Smooth muscle cell (in vitro differentiated cells): Measurements from ENCODE around the gene ELAC1. TPM values are rescaled to one million over a fixed set of nuclear protein-coding genes. Genes with fewer than 3 reads are reported as not detected.
A peak's percentile ranks its signal among the peaks of the same experiment; 100 is the strongest.

ENCODE experiments used
- DNase-seq: peaks from one replicate; lab custom pipeline; 2025; ENCODE audit not compliant: unreplicated experiment; lab: John Stamatoyannopoulos, UW
- H2AFZ ChIP-seq: fragments of 200-600 bp; sonication (generic); 2 replicates; pipeline ENCODE4 v1.6.0; 2016; ENCODE audit warnings: antibody characterized with exemption, low read depth, mild to moderate bottlenecking
- H3F3A ChIP-seq: fragments of 200-600 bp; sonication (generic); 2 replicates; pipeline ENCODE4 v1.6.0; 2017; ENCODE audit warnings: antibody characterized with exemption, low read depth
- H3K27ac ChIP-seq: fragments of 200-600 bp; sonication (generic); 2 replicates; pipeline ENCODE4 v1.5.1; 2016; ENCODE audit warnings: low read depth, mild to moderate bottlenecking
- H3K27me3 ChIP-seq: fragments of 200-600 bp; sonication (generic); 2 replicates; pipeline ENCODE4 v1.6.1; 2016; ENCODE audit warnings: low read depth, mild to moderate bottlenecking
- H3K36me3 ChIP-seq: fragments of 200-600 bp; sonication (generic); 2 replicates; pipeline ENCODE4 v1.5.1; 2016; ENCODE audit warnings: low read depth
- H3K4me1 ChIP-seq: fragments of 200-600 bp; sonication (generic); 2 replicates; pipeline ENCODE4 v1.5.1; 2016; ENCODE audit warnings: low read depth
- H3K4me2 ChIP-seq: fragments of 200-600 bp; sonication (generic); 2 replicates; pipeline ENCODE4 v1.6.0; 2016; ENCODE audit warnings: mild to moderate bottlenecking
- H3K4me3 ChIP-seq: fragments of 200-600 bp; sonication (generic); 2 replicates; pipeline ENCODE4 v1.5.1; 2016; ENCODE audit warnings: mild to moderate bottlenecking
- H3K79me2 ChIP-seq: fragments of 200-600 bp; sonication (generic); 2 replicates; pipeline ENCODE4 v1.6.0; 2016; ENCODE audit warnings: low read depth, mild to moderate bottlenecking
- H3K9ac ChIP-seq: fragments of 200-600 bp; sonication (generic); 2 replicates; pipeline ENCODE4 v1.6.0; 2016; ENCODE audit warnings: low read depth
- H3K9me3 ChIP-seq: fragments of 200-600 bp; sonication (generic); replicated peaks from 2 replicates; pipeline ENCODE4 v1.5.1; 2016; ENCODE audit warnings: low read depth
- H4K20me1 ChIP-seq: fragments of 200-600 bp; sonication (generic); 2 replicates; pipeline ENCODE4 v1.6.0; 2016; ENCODE audit warnings: low read depth
- CTCF ChIP-seq: fragments of 200-600 bp; sonication (generic); IDR thresholded peaks from 2 replicates; pipeline ENCODE4 v1.5.1; 2017; ENCODE audit warnings: borderline replicate concordance, mild to moderate bottlenecking, antibody characterized with exemption; ENCODE audit not compliant: insufficient read depth, poor library complexity, severe bottlenecking
- WGBS: methylation state at CpG from one replicate; pipeline ENCODE4 v1.1.7; 2016; ENCODE audit warnings: low lambda C conversion rate; 5-methylcytosine and 5-hydroxymethylcytosine counted together
- polyA plus RNA-seq: library from polyadenylated mRNA; unstranded; fragments of >200 nt; fragmentation: Nextera tagmentation; extraction: Ambion mirVana; gene quantifications from 2 replicates; pipeline ENCODE4 v1.2.1, GENCODE V29; 2016
- total RNA-seq: library from RNA; depleted of rRNA; stranded (reverse); fragments of >200 nt; gene quantifications from 2 replicates; pipeline ENCODE4 v1.2.3, GENCODE V29; 2014

The ELAC1 gene
- total and polyA plus RNA-seq, 2 experiments from 2014 or later, result 8.2 to 16.0 TPM

GRCh38 chr18:51029378-51029693 lies 61.5 kb downstream of the ELAC1 start:
- H3K9ac ChIP-seq, result peak overlapping the region; percentile 91
- H3K79me2 ChIP-seq, result peaks cover 49% of the 10 kb centered on the region
- H4K20me1 ChIP-seq, result peaks cover 37% of the 10 kb centered on the region
- H3F3A ChIP-seq, result no peaks in the 10 kb centered on the region
- TF ChIP-seq CTCF, result no peak
- WGBS, result 31% methylated on average over 10 of the region's 10 CpGs
- peaks cover 30% of the 10 kb centered on the region for H3K4me1 ChIP-seq
- H3K4me2 ChIP-seq, result peak overlapping the region; percentile 85
- H3K9me3 ChIP-seq, result no peaks in the 10 kb centered on the region
- peak overlapping the region; percentile 90 for H3K27ac ChIP-seq
- no peaks in the 10 kb centered on the region for H3K27me3 ChIP-seq
- no peaks in the 10 kb centered on the region for H3K36me3 ChIP-seq
- H3K4me3 ChIP-seq, result peak overlapping the region; percentile 95
- DNase-seq, result no peak
- H2AFZ ChIP-seq, result peak overlapping the region; percentile 89

- peak; percentile 98 for DNase-seq
- no peak for TF ChIP-seq CTCF
- peaks cover 55% of the 10 kb centered on the region for H3K79me2 ChIP-seq
- peak within 1 kb of the TSS; percentile 85 for H3K4me2 ChIP-seq
- no peaks in the 10 kb centered on the region for H3K27me3 ChIP-seq
- peak within 1 kb of the TSS; percentile 90 for H3K27ac ChIP-seq
- no peaks in the 10 kb centered on the region for H3F3A ChIP-seq
- H3K4me3 ChIP-seq, result peak within 1 kb of the TSS; percentile 95
- H4K20me1 ChIP-seq, result peaks cover 43% of the 10 kb centered on the region
- H3K9ac ChIP-seq, result peak within 1 kb of the TSS; percentile 91
- under 1% methylated on average over 72 of the region's 79 CpGs for WGBS
- no peaks in the 10 kb centered on the region for H3K9me3 ChIP-seq
- peaks cover 30% of the 10 kb centered on the region for H3K4me1 ChIP-seq
- H3K36me3 ChIP-seq, result no peaks in the 10 kb centered on the region
- H2AFZ ChIP-seq, result peak within 1 kb of the TSS; percentile 89
These were observed 62.1 kb downstream of the ELAC1 start, which contains the start of gene SMAD4 for GRCh38 chr18:51029694-51030536. Gene SMAD4 (plus strand): TSS chr18:51030213. CDS start chr18:51047047, 16,834 bp downstream.

GRCh38 chr18:51030537-51031258 lies 62.9 kb downstream of the ELAC1 start:
- peak overlapping the region; percentile 90 for H3K27ac ChIP-seq
- H3K9ac ChIP-seq, result peak overlapping the region; percentile 91
- no peaks in the 10 kb centered on the region for H3K36me3 ChIP-seq
- H3F3A ChIP-seq, result no peaks in the 10 kb centered on the region
- H3K4me3 ChIP-seq, result peak overlapping the region; percentile 95
- H3K27me3 ChIP-seq, result no peaks in the 10 kb centered on the region
- peaks cover 30% of the 10 kb centered on the region for H3K4me1 ChIP-seq
- H4K20me1 ChIP-seq, result peaks cover 51% of the 10 kb centered on the region
- H3K9me3 ChIP-seq, result no peaks in the 10 kb centered on the region
- peak; percentile 52 for DNase-seq
- H3K79me2 ChIP-seq, result peaks cover 63% of the 10 kb centered on the region
- TF ChIP-seq CTCF, result no peak
- peak overlapping the region; percentile 85 for H3K4me2 ChIP-seq
- WGBS, result under 1% methylated on average over 25 of the region's 66 CpGs
- no peak overlapping the region for H2AFZ ChIP-seq
